CD4-positive, alpha-beta T cell (primary cell): ENCODE results near the gene ITGB3. TPM values are rescaled to one million over a fixed set of nuclear protein-coding genes. Genes with fewer than 3 reads are reported as not detected.

Source experiments
- ATAC-seq: fragments of 200-7000 bp; cut with Tn5 transposase; one replicate; pipeline ENCODE4 v1.10.0; 2022; ENCODE audit warnings: mild to moderate bottlenecking; ENCODE audit not compliant: poor library complexity
- CTCF ChIA-PET: fragments of 350-600 bp; sonication (Branson Sonifier 250); formaldehyde crosslinking; loops from one replicate; lab custom pipeline; 2021; ENCODE audit warnings: antibody characterized with exemption, inconsistent platforms; lab: Charles Lee
- POLR2A ChIA-PET: fragments of 350-600 bp; sonication (Branson Sonifier 250); formaldehyde crosslinking; loops from one replicate; lab custom pipeline; 2021; ENCODE audit warnings: antibody characterized with exemption, inconsistent platforms; lab: Charles Lee
- DNase-seq, 14 experiments: peaks; one replicate each; pipeline ENCODE4 v3.0.0-alpha.2; 2013 to 2020; ENCODE audit warnings: mixed read lengths in 2 of 14
- H3K27ac ChIP-seq, 2 donors: one replicate each; pipeline versions ENCODE4 v1.5.1 to v1.7.0; 2013; ENCODE audit warnings: low read length in 2 of 2, low read depth in 1 of 2, mild to moderate bottlenecking in 1 of 2
- H3K27me3 ChIP-seq, 2 experiments: 1 replicate in 1 of 2; 2 replicates in 1 of 2; pipeline versions ENCODE4 v1.6.1 to v1.7.0; 2013; ENCODE audit warnings: low read length in 2 of 2, control low read depth in 1 of 2, mild to moderate bottlenecking in 1 of 2, moderate library complexity in 1 of 2; ENCODE audit not compliant: insufficient read depth in 2 of 2, control insufficient read depth in 1 of 2
- H3K36me3 ChIP-seq: one replicate; pipeline ENCODE4 v1.6.1; 2013; ENCODE audit warnings: low read length, control low read depth; ENCODE audit not compliant: insufficient read depth
- H3K4me1 ChIP-seq: one replicate; pipeline ENCODE4 v1.6.1; 2013; ENCODE audit warnings: low read length, control low read depth; ENCODE audit not compliant: insufficient read depth
- H3K4me3 ChIP-seq: one replicate; pipeline ENCODE4 v1.5.1; 2013; ENCODE audit warnings: mild to moderate bottlenecking, low read length, moderate library complexity
- H3K9me3 ChIP-seq, 2 experiments: 1 replicate in 1 of 2; 2 replicates in 1 of 2; pipeline versions ENCODE4 v1.6.1 to v1.7.0; 2013; ENCODE audit warnings: low read length in 2 of 2, mild to moderate bottlenecking in 2 of 2, control low read depth in 1 of 2, moderate library complexity in 1 of 2; ENCODE audit not compliant: control insufficient read depth in 1 of 2, insufficient read depth in 1 of 2
- H3K27ac Mint-ChIP-seq: one replicate; pipeline ENCODE4 v1.8.0; 2020; ENCODE audit warnings: mixed read lengths
- H3K27me3 Mint-ChIP-seq: one replicate; pipeline ENCODE4 v1.8.0; 2021; ENCODE audit warnings: mixed read lengths
- H3K36me3 Mint-ChIP-seq: one replicate; pipeline ENCODE4 v1.8.0; 2021; ENCODE audit warnings: low read depth, mixed read lengths
- H3K4me1 Mint-ChIP-seq: one replicate; pipeline ENCODE4 v1.8.0; 2021; ENCODE audit warnings: low read depth, mixed read lengths
- H3K4me3 Mint-ChIP-seq: one replicate; pipeline ENCODE4 v1.8.0; 2020; ENCODE audit warnings: mild to moderate bottlenecking, mixed read lengths
- H3K9me3 Mint-ChIP-seq: one replicate; pipeline ENCODE4 v1.8.0; 2020; ENCODE audit warnings: mixed read lengths
- intact Hi-C, 2 experiments: fragments of 100-400 bp; cut with DNase I in 1 of 2; cut with micrococcal nuclease in 1 of 2; formaldehyde crosslinking; loops; one replicate each; pipeline versions ENCODE4 v1.15.1 to v1.9.0; 2023 to 2025; cut with DNase I, micrococcal nuclease
- total RNA-seq, 174 experiments: library from RNA in 2 of 174; stranded (reverse) in 2 of 174; gene quantifications; one replicate each; pipeline ENCODE4 v1.2.3 and lab custom pipeline; 2021 to 2026
- TF ChIP-seq, protein P1 (sequence below): fragments of 200-600 bp; IDR thresholded peaks from one replicate; pipeline ENCODE4 v1.8.0; 2022; ENCODE audit warnings: antibody characterized with exemption, mild to moderate bottlenecking

ITGB3 gene
- total RNA-seq, 2 experiments from 2014 or later: 0.05 TPM; not detected in 1

GRCh38 chr17:47335101-47335936, 81.7 kb downstream of the ITGB3 start:
- POLR2A ChIA-PET: interaction anchor here (0.7 kb wide), 1 partner anchor 373 kb away, joined by 3 read pairs; no protein-coding TSS in a partner anchor
- CTCF ChIA-PET: interaction anchor here (0.7 kb wide), 1 partner anchor 262 kb away, joined by 3 read pairs; no protein-coding TSS in a partner anchor
- Mint-ChIP-seq H3K27ac (no peak overlapping the region), H3K4me1 (no peaks in the 10 kb centered on the region), H3K9me3 (no peaks in the 10 kb centered on the region), H3K4me3 (no peak overlapping the region), H3K27me3 (no peaks in the 10 kb centered on the region), H3K36me3 (peaks cover 55% of the 10 kb centered on the region)
- H3K4me3 ChIP-seq: no peak overlapping the region
- H3K36me3 ChIP-seq: peaks cover 7% of the 10 kb centered on the region
- no peak for ATAC-seq
- H3K27ac ChIP-seq: no peak overlapping the region
- TF ChIP-seq, protein P1, sequence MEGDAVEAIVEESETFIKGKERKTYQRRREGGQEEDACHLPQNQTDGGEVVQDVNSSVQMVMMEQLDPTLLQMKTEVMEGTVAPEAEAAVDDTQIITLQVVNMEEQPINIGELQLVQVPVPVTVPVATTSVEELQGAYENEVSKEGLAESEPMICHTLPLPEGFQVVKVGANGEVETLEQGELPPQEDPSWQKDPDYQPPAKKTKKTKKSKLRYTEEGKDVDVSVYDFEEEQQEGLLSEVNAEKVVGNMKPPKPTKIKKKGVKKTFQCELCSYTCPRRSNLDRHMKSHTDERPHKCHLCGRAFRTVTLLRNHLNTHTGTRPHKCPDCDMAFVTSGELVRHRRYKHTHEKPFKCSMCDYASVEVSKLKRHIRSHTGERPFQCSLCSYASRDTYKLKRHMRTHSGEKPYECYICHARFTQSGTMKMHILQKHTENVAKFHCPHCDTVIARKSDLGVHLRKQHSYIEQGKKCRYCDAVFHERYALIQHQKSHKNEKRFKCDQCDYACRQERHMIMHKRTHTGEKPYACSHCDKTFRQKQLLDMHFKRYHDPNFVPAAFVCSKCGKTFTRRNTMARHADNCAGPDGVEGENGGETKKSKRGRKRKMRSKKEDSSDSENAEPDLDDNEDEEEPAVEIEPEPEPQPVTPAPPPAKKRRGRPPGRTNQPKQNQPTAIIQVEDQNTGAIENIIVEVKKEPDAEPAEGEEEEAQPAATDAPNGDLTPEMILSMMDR: no peak
- no peak for DNase-seq
- H3K9me3 ChIP-seq: no peaks in the 10 kb centered on the region
- no peaks in the 10 kb centered on the region for H3K4me1 ChIP-seq
- intact Hi-C loops: no loop called here
- no peaks in the 10 kb centered on the region for H3K27me3 ChIP-seq

DNA sequence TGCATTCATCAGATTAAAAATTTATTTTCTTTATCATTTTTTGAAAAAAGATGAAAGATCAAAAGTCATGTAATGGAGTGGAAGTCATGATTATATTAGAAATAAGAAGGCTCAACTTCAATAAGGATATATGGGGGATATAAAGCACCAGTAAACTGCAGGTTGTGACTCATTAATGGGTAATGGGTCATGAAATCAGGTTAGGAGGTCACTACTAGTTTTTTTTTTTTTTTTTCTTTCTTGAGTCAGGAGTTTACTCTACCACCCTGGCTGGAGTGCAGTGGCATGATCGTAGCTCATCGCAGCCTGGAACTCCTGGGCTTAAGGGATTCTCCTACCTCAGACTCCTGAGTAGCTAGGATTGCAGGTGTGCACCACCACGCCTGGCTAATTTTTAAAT, 84.4 kb downstream of the ITGB3 start:
- no peak for ATAC-seq
- Mint-ChIP-seq H3K27ac (no peak overlapping the region), H3K36me3 (peaks cover 45% of the 10 kb centered on the region), H3K9me3 (no peaks in the 10 kb centered on the region), H3K4me1 (no peaks in the 10 kb centered on the region), H3K27me3 (no peaks in the 10 kb centered on the region), H3K4me3 (no peak overlapping the region)
- CTCF ChIA-PET: no interaction called here
- POLR2A ChIA-PET: interaction anchor here (0.7 to 0.8 kb wide), 2 partner anchors 132 to 259 kb away, joined by 3 read pairs; no protein-coding TSS in a partner anchor
- TF ChIP-seq, protein P1: no peak
- Histone ChIP-seq H3K9me3 (no peaks in the 10 kb centered on the region), H3K4me1 (no peaks in the 10 kb centered on the region), H3K27ac (no peak overlapping the region), H3K27me3 (no peaks in the 10 kb centered on the region), H3K4me3 (no peak overlapping the region), H3K36me3 (peaks cover 7% of the 10 kb centered on the region)
- intact Hi-C loops: no loop called here
- DNase-seq: no peak

GRCh38 chr17:47352848-47353247, 99.2 kb downstream of the ITGB3 start:
- no peak overlapping the region for H3K27ac ChIP-seq

More at GRCh38 chr17:47352848-47353247, 99.2 kb downstream of the ITGB3 start:
- ATAC-seq (no peak), DNase-seq (no peak)
- intact Hi-C loops: no loop called here
- ChIA-PET POLR2A (no interaction called here), CTCF (no interaction called here)
- Mint-ChIP-seq H3K36me3 (peaks cover 16% of the 10 kb centered on the region), H3K27ac (no peak overlapping the region), H3K4me3 (no peak overlapping the region), H3K27me3 (no peaks in the 10 kb centered on the region), H3K4me1 (no peaks in the 10 kb centered on the region), H3K9me3 (no peaks in the 10 kb centered on the region)
- no peak overlapping the region for H3K4me3 ChIP-seq
- no peaks in the 10 kb centered on the region for H3K36me3 ChIP-seq
- no peaks in the 10 kb centered on the region for H3K9me3 ChIP-seq
- no peaks in the 10 kb centered on the region for H3K27me3 ChIP-seq
- no peaks in the 10 kb centered on the region for H3K4me1 ChIP-seq
- TF ChIP-seq, protein P1: no peak
